A549 (cell line): Measurements from ENCODE around the gene SFRP5. TPM values are rescaled to one million over a fixed set of nuclear protein-coding genes. Genes with fewer than 3 reads are reported as not detected.

Experiments used
- ATAC-seq, 2 experiments: fragments of 200-7000 bp in 1 of 2; fragments of >200 bp in 1 of 2; cut with Nextera tagmentation in 1 of 2; cut with Tn5 transposase in 1 of 2; 3 replicates each; pipeline versions ENCODE4 v1.8.0 to v1.9.1; 2018 to 2020; ENCODE audit warnings: mild to moderate bottlenecking in 1 of 2, moderate library complexity in 1 of 2
- CTCF ChIA-PET: fragments of 300-600 bp; sonication (Branson Sonifier 250); formaldehyde crosslinking; extraction: SDS; loops from one replicate; lab custom pipeline; 2021; ENCODE audit warnings: antibody characterized with exemption, inconsistent platforms; lab: Yijun Ruan, JAX
- POLR2A ChIA-PET: fragments of 350-600 bp; formaldehyde crosslinking; extraction: SDS; loops from one replicate; lab custom pipeline; 2021; ENCODE audit warnings: antibody characterized with exemption, inconsistent platforms; lab: Yijun Ruan, JAX
- DNase-seq, 2 experiments: peaks; one replicate each; pipeline versions ENCODE4 v3.0.0 to v3.0.0-alpha.2; 2011 to 2016; ENCODE audit warnings: low read depth in 1 of 2, low spot score in 1 of 2
- FAIRE-seq: peaks from 2 replicates; lab custom pipeline; 2011; peaks lifted over from hg19 to GRCh38; lab: Jason Lieb, UNC
- H3K27ac ChIP-seq, 2 experiments: fragments of >200 bp; sonication (Bioruptor Twin); formaldehyde crosslinking; 3 replicates each; pipeline ENCODE4 v1.5.1; 2016 to 2017
- H3K4me1 ChIP-seq: fragments of >200 bp; sonication (Bioruptor Twin); formaldehyde crosslinking; 3 replicates; pipeline ENCODE4 v1.6.1; 2016
- H3K4me2 ChIP-seq: fragments of >200 bp; sonication (Bioruptor Twin); formaldehyde crosslinking; 3 replicates; pipeline ENCODE4 v1.6.1; 2016
- H3K4me3 ChIP-seq: fragments of >200 bp; sonication (Bioruptor Twin); formaldehyde crosslinking; 3 replicates; pipeline ENCODE4 v1.5.1; 2016
- H3K9me3 ChIP-seq: fragments of >200 bp; sonication (Bioruptor Twin); formaldehyde crosslinking; 3 replicates; pipeline ENCODE4 v1.6.1; 2016
- BHLHE40 ChIP-seq: IDR thresholded peaks from 2 replicates; pipeline ENCODE4 v1.6.1; 2012; ENCODE audit warnings: low read depth, low read length, inconsistent platforms
- CBX2 ChIP-seq: fragments of 200-600 bp; sonication (generic); IDR thresholded peaks from 2 replicates; pipeline ENCODE4 v1.6.1; 2016; ENCODE audit warnings: low read depth, mild to moderate bottlenecking, borderline replicate concordance
- CHD4 ChIP-seq: fragments of 200-600 bp; sonication (generic); IDR thresholded peaks from 2 replicates; pipeline ENCODE4 v1.6.1; 2016; ENCODE audit warnings: antibody characterized with exemption, mild to moderate bottlenecking, borderline replicate concordance
- E2F6 ChIP-seq: IDR thresholded peaks from 2 replicates; pipeline ENCODE4 v1.6.1; 2012; ENCODE audit warnings: low read depth, borderline replicate concordance
- EHF ChIP-seq: fragments of 250-450 bp; sonication (Bioruptor Pico); IDR thresholded peaks from 2 replicates; pipeline ENCODE4 v1.5.0; 2020; ENCODE audit warnings: mild to moderate bottlenecking
- EHMT2 ChIP-seq: fragments of 200-600 bp; sonication (generic); IDR thresholded peaks from 2 replicates; pipeline ENCODE4 v1.6.1; 2016; ENCODE audit warnings: antibody characterized with exemption, low read depth, mild to moderate bottlenecking, moderate library complexity
- EP300 ChIP-seq, 2 experiments: fragments of >200 bp; sonication (Bioruptor Twin); formaldehyde crosslinking; IDR thresholded peaks; 2 replicates in 1 of 2; 3 replicates in 1 of 2; pipeline ENCODE4 v1.6.1; 2016 to 2017
- FOSL2 ChIP-seq, 2 experiments: fragments of 450-650 bp in 1 of 2; fragments of >200 bp in 1 of 2; sonication (Bioruptor Twin) in 1 of 2; formaldehyde crosslinking; IDR thresholded peaks; 2 replicates each; pipeline versions ENCODE4 v1.5.0 to v1.6.1; 2016 to 2020; ENCODE audit warnings: mild to moderate bottlenecking in 1 of 2, moderate library complexity in 1 of 2
- HMGXB4 ChIP-seq: fragments of 250-450 bp; sonication (Bioruptor Pico); IDR thresholded peaks from 2 replicates; pipeline ENCODE4 v1.5.0; 2021; ENCODE audit warnings: mild to moderate bottlenecking, moderate library complexity, borderline replicate concordance
- HOXA7 ChIP-seq: fragments of 250-450 bp; sonication (Bioruptor Pico); IDR thresholded peaks from 2 replicates; pipeline ENCODE4 v1.5.0; 2020; ENCODE audit warnings: mild to moderate bottlenecking, moderate library complexity
- HOXB5 ChIP-seq: fragments of 250-450 bp; sonication (Bioruptor Pico); IDR thresholded peaks from 2 replicates; pipeline ENCODE4 v1.5.0; 2020; ENCODE audit warnings: mild to moderate bottlenecking, moderate library complexity
- JUNB ChIP-seq: fragments of >200 bp; sonication (Bioruptor Twin); formaldehyde crosslinking; IDR thresholded peaks from 2 replicates; pipeline ENCODE4 v1.6.1; 2016
- KDM1A ChIP-seq: fragments of 200-600 bp; sonication (generic); IDR thresholded peaks from 2 replicates; pipeline ENCODE4 v1.6.1; 2016; ENCODE audit warnings: low read depth, mild to moderate bottlenecking
- MYC ChIP-seq: IDR thresholded peaks from 2 replicates; pipeline ENCODE4 v1.6.1; 2012; ENCODE audit warnings: mild to moderate bottlenecking, inconsistent platforms, low read length, improper control_type of control experiment, borderline replicate concordance
- NFE2L2 ChIP-seq: fragments of 150-350 bp; conservative IDR thresholded peaks from 2 replicates; pipeline ENCODE4 v1.6.1; 2014; ENCODE audit warnings: low read length
- RARB ChIP-seq: fragments of 250-450 bp; sonication (Bioruptor Pico); IDR thresholded peaks from 2 replicates; pipeline ENCODE4 v1.8.0; 2021; ENCODE audit warnings: mild to moderate bottlenecking, moderate library complexity
- SREBF2 ChIP-seq: fragments of 450-650 bp; IDR thresholded peaks from 2 replicates; pipeline ENCODE4 v1.6.1; 2014; ENCODE audit warnings: mild to moderate bottlenecking, moderate library complexity
- WGBS: methylation state at CpG from one replicate; pipeline ENCODE4 v1.1.6; 2017; ENCODE audit errors: missing lambda C conversion rate; 5-methylcytosine and 5-hydroxymethylcytosine counted together
- polyA plus RNA-seq, 4 experiments: library from polyadenylated mRNA; depleted of rRNA in 3 of 4; stranded (reverse); fragments of >200 nt; fragmentation: RNase III in 1 of 4; extraction: RNeasy Plus Mini Kit Qiagen cat#74134 plus additional on column Dnase treatment in 1 of 4; gene quantifications; 2 replicates in 3 of 4; 3 replicates in 1 of 4; pipeline ENCODE4 v1.2.3, GENCODE V29; 2011 to 2017

Gene SFRP5
- polyA plus RNA-seq, 2 of the 4 experiments (the other 2 are of a cell fraction): 0.50 to 1.2 TPM

GRCh38 chr10:97762816-97763215 lies 9.0 kb downstream of the SFRP5 start (continued):
- no peak for TF ChIP-seq CBX2
- no peak for TF ChIP-seq BHLHE40
- no peak for TF ChIP-seq EP300 (IDR thresholded peaks at IDR 0.05)
- TF ChIP-seq KDM1A: no peak

GRCh38 chr10:97762056-97762455 lies 9.7 kb downstream of the SFRP5 start:
- H3K9me3 ChIP-seq: no peaks in the 10 kb centered on the region
- H3K4me2 ChIP-seq: no peak overlapping the region
- H3K4me1 ChIP-seq: no peaks in the 10 kb centered on the region
- H3K27ac ChIP-seq: no peak overlapping the region; a peak in 1 of 6 replicates
- WGBS: 91% methylated on average over 10 of the region's 10 CpGs
- no peak for FAIRE-seq
- DNase-seq: no peak
- ATAC-seq: no peak
- ChIA-PET POLR2A (no interaction called here), CTCF (interaction anchor here (0.6 to 7.5 kb wide), 9 partner anchors 9 to 295 kb away, joined by 3 to 75 read pairs (median 12); partner anchors contain the start of gene SFRP5)
- no peak overlapping the region for H3K4me3 ChIP-seq
- TF ChIP-seq SREBF2: no peak
- TF ChIP-seq E2F6: no peak
- no peak for TF ChIP-seq HOXA7
- TF ChIP-seq MYC: no peak
- no peak for TF ChIP-seq EHF
- TF ChIP-seq NFE2L2: no peak
- no peak for TF ChIP-seq FOSL2 (IDR thresholded peaks at IDR 0.05)
- no peak for TF ChIP-seq FOSL2 (CRISPR knock-in tag; IDR thresholded peaks at IDR 0.05)
- no peak for TF ChIP-seq HMGXB4 (CRISPR knock-in tag)
- TF ChIP-seq RARB (CRISPR knock-in tag): no peak
- TF ChIP-seq CBX2: no peak
- TF ChIP-seq EHMT2: no peak
- TF ChIP-seq CHD4: no peak

- TF ChIP-seq HOXB5 (CRISPR knock-in tag) (no peak), E2F6 (no peak), JUNB (no peak)
- no peak for ATAC-seq
- 100% methylated on average over 5 of the region's 8 CpGs for WGBS
- H3K27ac ChIP-seq: no peak overlapping the region
- no peaks in the 10 kb centered on the region for H3K4me1 ChIP-seq
- FAIRE-seq: no peak
- POLR2A ChIA-PET: no interaction called here
- H3K4me2 ChIP-seq: no peak overlapping the region
- no peak overlapping the region for H3K4me3 ChIP-seq
- no peak for DNase-seq
- no peaks in the 10 kb centered on the region for H3K9me3 ChIP-seq
- CTCF ChIA-PET: interaction anchor here (0.8 to 7.5 kb wide), 12 partner anchors 10 to 284 kb away, joined by 3 to 75 read pairs (median 10); partner anchors contain the start of gene SFRP5
Measured at GRCh38 chr10:97761331-97761865, 10.4 kb downstream of the SFRP5 start.
